CD4-positive, alpha-beta T cell treated with Interleukin-6 at 100 ng/mL for 8 hours (primary cell): Measurements from ENCODE around the gene POC1A.

Experiments
- DNase-seq: peaks from one replicate; pipeline ENCODE4 v3.0.0-alpha.2; 2020; ENCODE audit warnings: mixed read lengths, low spot score

The POC1A gene

GRCh38 chr3:52102934-52103333, 51.3 kb downstream of the POC1A start:
- no peak for DNase-seq

- no peak for DNase-seq
These were observed 55.2 kb downstream of the POC1A start for GRCh38 chr3:52099001-52099401.

GRCh38 chr3:52097851-52098507, 56.2 kb downstream of the POC1A start:
- DNase-seq, result no peak

GRCh38 chr3:52095990-52096775, 58.0 kb downstream of the POC1A start:
- no peak for DNase-seq

- no peak for DNase-seq
These were observed 59.4 kb downstream of the POC1A start for GRCh38 chr3:52094571-52095485.

GRCh38 chr3:52093756-52094545, 60.3 kb downstream of the POC1A start:
- DNase-seq, result no peak

- no peak for DNase-seq
These were observed 61.3 kb downstream of the POC1A start for GRCh38 chr3:52092891-52093290.

GRCh38 chr3:52092271-52092660, 62.0 kb downstream of the POC1A start:
- no peak for DNase-seq

- DNase-seq, result no peak
These were observed 62.5 kb downstream of the POC1A start for GRCh38 chr3:52091586-52092270.

- no peak for DNase-seq
These were observed 63.2 kb downstream of the POC1A start for GRCh38 chr3:52090933-52091468.

GRCh38 chr3:52090131-52090932, 63.9 kb downstream of the POC1A start:
- DNase-seq, result no peak

GRCh38 chr3:52089691-52090090, 64.5 kb downstream of the POC1A start:
- DNase-seq, result no peak

- no peak for DNase-seq
These were observed 65.5 kb downstream of the POC1A start for GRCh38 chr3:52088445-52089367.

- DNase-seq, result no peak
These were observed 66.5 kb downstream of the POC1A start for GRCh38 chr3:52087731-52088130.

GRCh38 chr3:52086976-52087663, 67.1 kb downstream of the POC1A start:
- no peak for DNase-seq

- no peak for DNase-seq
These were observed 67.8 kb downstream of the POC1A start for GRCh38 chr3:52086461-52086860.

- no peak for DNase-seq
These were observed 68.4 kb downstream of the POC1A start for GRCh38 chr3:52085681-52086282.
